HEK293T (cell line): ENCODE data around the gene DIMT1.

Experiments
- CTCF ChIA-PET: fragments of 350-600 bp; formaldehyde crosslinking; extraction: SDS; loops from one replicate; lab custom pipeline; 2021; ENCODE audit warnings: antibody characterized with exemption, inconsistent platforms; lab: Yijun Ruan, JAX
- POLR2A ChIA-PET: fragments of 350-600 bp; formaldehyde crosslinking; extraction: SDS; loops from one replicate; lab custom pipeline; 2020; ENCODE audit warnings: antibody characterized with exemption, inconsistent platforms; lab: Yijun Ruan, JAX
- DNase-seq: peaks from one replicate; pipeline ENCODE4 v3.0.0; 2012; ENCODE audit warnings: mixed read lengths; ENCODE audit errors: extremely low spot score
- ARNT ChIP-seq: fragments of 450-650 bp; IDR thresholded peaks from 2 replicates; pipeline ENCODE4 v1.6.1; 2017; ENCODE audit warnings: mild to moderate bottlenecking
- BHLHE40 ChIP-seq: fragments of 450-650 bp; IDR thresholded peaks from 2 replicates; pipeline ENCODE4 v1.6.1; 2016; ENCODE audit warnings: mild to moderate bottlenecking, moderate library complexity, borderline replicate concordance
- CTBP1 ChIP-seq: fragments of 450-650 bp; IDR thresholded peaks from 2 replicates; pipeline ENCODE4 v1.6.1; 2016; ENCODE audit warnings: borderline replicate concordance
- ELF4 ChIP-seq: fragments of 450-650 bp; IDR thresholded peaks from 2 replicates; pipeline ENCODE4 v1.6.1; 2017; ENCODE audit warnings: antibody characterized with exemption
- FOXA1 ChIP-seq: fragments of 450-650 bp; IDR thresholded peaks from 2 replicates; pipeline ENCODE4 v1.6.1; 2016; ENCODE audit warnings: mild to moderate bottlenecking
- FOXK2 ChIP-seq: fragments of 450-650 bp; IDR thresholded peaks from 2 replicates; pipeline ENCODE4 v1.6.1; 2016; ENCODE audit warnings: mild to moderate bottlenecking
- FOXM1 ChIP-seq: fragments of 450-650 bp; IDR thresholded peaks from 2 replicates; pipeline ENCODE4 v1.6.1; 2017; ENCODE audit warnings: mild to moderate bottlenecking, borderline replicate concordance
- HDGF ChIP-seq: fragments of 450-650 bp; IDR thresholded peaks from 2 replicates; pipeline ENCODE4 v1.6.1; 2017; ENCODE audit warnings: antibody characterized with exemption, borderline replicate concordance
- L3MBTL2 ChIP-seq: fragments of 450-650 bp; conservative IDR thresholded peaks from 2 replicates; pipeline ENCODE4 v1.6.1; 2016; ENCODE audit warnings: mild to moderate bottlenecking
- LEF1 ChIP-seq: fragments of 450-650 bp; IDR thresholded peaks from 2 replicates; pipeline ENCODE4 v1.6.1; 2017; ENCODE audit warnings: mild to moderate bottlenecking, borderline replicate concordance
- NFRKB ChIP-seq: fragments of 450-650 bp; IDR thresholded peaks from 2 replicates; pipeline ENCODE4 v1.6.1; 2016; ENCODE audit warnings: mild to moderate bottlenecking, moderate library complexity
- PKNOX1 ChIP-seq: fragments of 450-650 bp; IDR thresholded peaks from 2 replicates; pipeline ENCODE4 v1.6.1; 2016
- SP1 ChIP-seq: fragments of 450-650 bp; IDR thresholded peaks from 2 replicates; pipeline ENCODE4 v1.6.1; 2017
- SUZ12 ChIP-seq: fragments of 450-650 bp; IDR thresholded peaks from 2 replicates; pipeline ENCODE4 v1.6.1; 2016; ENCODE audit warnings: mild to moderate bottlenecking
- TARDBP ChIP-seq: fragments of 450-650 bp; IDR thresholded peaks from 2 replicates; pipeline ENCODE4 v1.6.1; 2016
- ZNF384 ChIP-seq: fragments of 450-650 bp; IDR thresholded peaks from 2 replicates; pipeline ENCODE4 v1.6.1; 2016

The DIMT1 gene

GRCh38 chr5:62412549-62413329, 9.0 kb upstream of the DIMT1 start, which contains the start of gene IPO11:
Gene IPO11 (plus strand): TSS chr5:62412763. CDS start chr5:62437280, 24,517 bp downstream.
- peak; percentile 96 for DNase-seq
- ChIA-PET CTCF (interaction anchor here (0.7 to 1.2 kb wide), 3 partner anchors 9 to 47 kb away, joined by 3 read pairs; partner anchors contain the start of gene DIMT1), POLR2A (interaction anchor here (1.0 to 2.6 kb wide), 5 partner anchors 8 to 19 kb away, joined by 3 to 60 read pairs (median 4); partner anchors contain the start of gene DIMT1)
- TF ChIP-seq TARDBP (no peak), FOXM1 (peak; percentile 16; the same call in 1 of the 2 replicates), NFRKB (peak; percentile 75), ELF4 (peak; percentile 58), L3MBTL2 (peak; percentile 14; the same call in 1 of the 2 replicates)

DNA sequence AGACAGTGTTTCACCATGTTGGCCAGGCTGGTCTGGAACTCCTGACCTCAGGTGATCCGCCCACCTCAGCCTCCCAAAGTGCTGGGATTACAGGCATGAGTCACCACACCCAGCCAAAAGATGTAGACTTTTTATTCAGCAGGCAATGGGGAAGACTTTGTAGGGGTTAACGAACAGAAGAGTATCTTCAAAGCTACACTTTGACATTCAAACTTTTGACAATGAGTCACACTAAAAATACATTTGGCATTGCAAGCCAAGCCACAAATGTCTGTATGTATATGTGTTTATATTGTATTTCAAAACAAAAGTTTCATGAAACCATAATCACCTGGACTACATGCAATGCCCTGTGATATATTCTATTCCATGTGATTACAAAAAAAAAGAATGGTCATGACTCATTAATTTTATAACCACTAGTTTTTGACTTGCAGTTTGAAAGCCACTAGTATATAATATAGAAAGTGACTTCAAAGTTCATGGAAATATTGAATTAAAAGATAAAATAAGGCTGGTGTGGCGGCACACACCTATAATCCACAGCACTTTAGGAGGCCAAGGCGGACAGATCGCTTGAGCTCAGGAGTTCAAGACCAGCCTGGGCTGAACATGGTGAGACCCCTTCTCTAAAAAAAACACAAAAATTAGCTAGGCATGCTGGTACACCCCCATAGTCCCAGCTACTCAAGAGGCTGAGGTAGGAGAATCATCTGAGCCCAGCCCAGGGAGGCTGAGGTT, 8.3 kb downstream of the DIMT1 start:
- ChIA-PET POLR2A (interaction anchor here (0.9 to 2.5 kb wide), 2 partner anchors 8 to 17 kb away, joined by 3 to 13 read pairs; partner anchors contain the start of genes DIMT1 and IPO11), CTCF (no interaction called here)
- TF ChIP-seq L3MBTL2 (no peak), PKNOX1 (no peak), ARNT (no peak)
- no peak for DNase-seq

GRCh38 chr5:62386824-62387223, 16.9 kb downstream of the DIMT1 start:
- DNase-seq = no peak
- ChIA-PET POLR2A (interaction anchor here (1.9 kb wide), 1 partner anchor 17 kb away, joined by 11 read pairs; the partner anchor contains the start of gene DIMT1), CTCF (no interaction called here)
- TF ChIP-seq ZNF384 = no peak
- no peak for TF ChIP-seq ELF4
- TF ChIP-seq FOXA1 = no peak
- TF ChIP-seq FOXM1 = no peak
- no peak for TF ChIP-seq TARDBP
- TF ChIP-seq LEF1 = no peak
- no peak for TF ChIP-seq L3MBTL2
- TF ChIP-seq FOXK2 = no peak

DNA sequence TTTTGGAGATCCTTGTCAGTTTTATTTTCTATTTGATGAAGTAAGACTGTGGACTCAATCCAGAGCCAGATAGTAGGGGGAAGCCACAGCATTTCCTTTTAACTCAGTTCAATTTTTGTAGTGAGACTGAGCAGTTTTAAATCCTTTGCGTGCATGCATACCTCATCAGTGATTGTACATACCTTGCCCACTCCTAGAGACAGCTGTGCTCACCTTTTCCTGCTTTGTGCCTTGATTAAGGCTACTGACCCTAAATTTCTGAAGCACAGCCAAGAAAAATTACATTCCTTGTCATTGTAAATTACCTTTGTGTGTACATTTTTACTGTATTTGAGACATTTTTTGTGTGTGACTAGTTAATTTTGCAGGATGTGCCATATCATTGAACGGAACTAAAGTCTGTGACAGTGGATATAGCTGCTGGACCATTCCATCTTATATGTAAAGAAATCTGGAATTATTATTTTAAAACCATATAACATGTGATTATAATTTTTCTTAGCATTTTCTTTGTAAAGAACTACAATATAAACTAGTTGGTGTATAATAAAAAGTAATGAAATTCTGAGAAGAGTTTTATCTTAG, 17.8 kb downstream of the DIMT1 start:
- TF ChIP-seq FOXA1 = no peak
- no peak for TF ChIP-seq NFRKB
- TF ChIP-seq SP1 = no peak
- no peak for TF ChIP-seq BHLHE40
- no peak for TF ChIP-seq ELF4
- no peak for TF ChIP-seq TARDBP
- CTCF ChIA-PET = no interaction called here
- POLR2A ChIA-PET = interaction anchor here (1.9 kb wide), 1 partner anchor 18 kb away, joined by 11 read pairs; the partner anchor contains the start of gene DIMT1
- DNase-seq = no peak

DNA sequence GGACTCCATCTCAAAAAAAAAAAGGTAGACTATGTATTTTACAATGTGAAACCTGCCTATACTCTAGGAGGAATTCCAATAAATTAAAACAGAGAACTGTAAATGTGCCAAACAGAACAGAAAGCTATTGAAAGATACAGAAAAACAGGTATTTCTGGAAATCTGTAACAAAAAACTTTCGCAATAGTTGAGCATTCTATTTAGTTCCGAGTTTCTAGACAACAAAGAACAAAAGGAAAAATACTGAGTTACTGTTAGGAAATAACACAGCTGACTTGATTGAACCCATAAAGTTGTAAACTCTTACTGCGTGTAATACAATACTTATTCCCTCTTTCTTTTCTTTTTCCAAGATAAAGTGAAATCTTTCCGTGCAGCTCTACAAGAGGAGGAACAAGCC, 18.6 kb downstream of the DIMT1 start:
- ChIA-PET CTCF (no interaction called here), POLR2A (interaction anchor here (1.0 kb wide), 1 partner anchor 19 kb away, joined by 3 read pairs; the partner anchor contains the start of gene DIMT1)
- no peak for TF ChIP-seq LEF1
- TF ChIP-seq HDGF = no peak
- no peak for TF ChIP-seq CTBP1
- TF ChIP-seq SP1 = no peak
- no peak for TF ChIP-seq BHLHE40
- TF ChIP-seq TARDBP = no peak
- TF ChIP-seq ELF4 = no peak
- TF ChIP-seq SUZ12 = no peak
- TF ChIP-seq FOXM1 = no peak
- no peak for DNase-seq

- POLR2A ChIA-PET = no interaction called here
- CTCF ChIA-PET = no interaction called here
- no peak for TF ChIP-seq HDGF
- no peak for TF ChIP-seq BHLHE40
- no peak for TF ChIP-seq ZNF384
- no peak for TF ChIP-seq CTBP1
- no peak for TF ChIP-seq SP1
- TF ChIP-seq NFRKB = no peak
- no peak for TF ChIP-seq L3MBTL2
- TF ChIP-seq FOXM1 = no peak
- TF ChIP-seq ELF4 = no peak
- no peak for TF ChIP-seq TARDBP
- TF ChIP-seq SUZ12 = no peak
- TF ChIP-seq FOXA1 = no peak
- no peak for TF ChIP-seq PKNOX1
- TF ChIP-seq FOXK2 = no peak
- no peak for TF ChIP-seq ARNT
- no peak for TF ChIP-seq LEF1
- no peak for DNase-seq
Measured at GRCh38 chr5:62376064-62376463, 27.6 kb downstream of the DIMT1 start.
